ENCODE data around the gene IFNL1.

GRCh38 chr19:39251846-39252245, 44.4 kb upstream of the IFNL1 start:
- no peak for TF ChIP-seq POLR2A (IDR thresholded peaks at IDR 0.05; ENCODE audit: low read length)
- no peak for TF ChIP-seq GATA1 (IDR thresholded peaks at IDR 0.05; ENCODE audit: low read depth, low read length)
